SK-N-SH (cell line): ENCODE results near the gene CTBP2. TPM values are rescaled to one million over a fixed set of nuclear protein-coding genes. Genes with fewer than 3 reads are reported as not detected.

Source experiments
- CTCF ChIA-PET: fragments of 300-600, 350-600 bp; formaldehyde crosslinking; extraction: SDS; loops from one replicate; lab custom pipeline; 2021; lab: Yijun Ruan, JAX
- POLR2A ChIA-PET: fragments of 350-600 bp; sonication (Branson Sonifier 250); formaldehyde crosslinking; extraction: SDS; loops from one replicate; lab custom pipeline; 2020; ENCODE audit warnings: antibody characterized with exemption, inconsistent platforms; lab: Yijun Ruan, JAX
- DNase-seq: peaks from one replicate; pipeline ENCODE4 v3.0.0; 2012
- H2AFZ ChIP-seq: fragments of 200-600 bp; sonication (generic); 2 replicates; pipeline ENCODE4 v1.8.1; 2016; ENCODE audit warnings: antibody characterized with exemption, mild to moderate bottlenecking, low read depth
- H3F3A ChIP-seq: fragments of 200-600 bp; sonication (generic); replicated peaks from 2 replicates; pipeline ENCODE3; 2016; ENCODE audit warnings: antibody characterized with exemption, mild to moderate bottlenecking; ENCODE audit not compliant: insufficient read depth
- H3K27ac ChIP-seq, 2 experiments: fragments of 200-500 bp in 1 of 2; fragments of 200-600 bp in 1 of 2; sonication (Bioruptor generic) in 1 of 2; sonication (generic), shearing (Covaris generic) in 1 of 2; 2 replicates each; pipeline versions ENCODE4 v1.5.1 to v1.6.1; 2014 to 2016; ENCODE audit warnings: low read depth in 2 of 2, inconsistent platforms in 1 of 2, low read length in 1 of 2, mild to moderate bottlenecking in 1 of 2, mixed read lengths in 1 of 2
- H3K27me3 ChIP-seq: fragments of 200-600 bp; sonication (generic), shearing (Covaris generic); 2 replicates; pipeline ENCODE4 v1.6.1; 2016; ENCODE audit warnings: mixed run types; ENCODE audit not compliant: insufficient read depth
- H3K36me3 ChIP-seq, 2 experiments: fragments of 200-500 bp in 1 of 2; fragments of 200-600 bp in 1 of 2; sonication (Bioruptor generic) in 1 of 2; sonication (generic) in 1 of 2; replicated peaks in 1 of 2; 2 replicates each; pipeline versions ENCODE3 to v1.5.1; 2014 to 2016; ENCODE audit warnings: low read length in 1 of 2, mild to moderate bottlenecking in 1 of 2; ENCODE audit not compliant: insufficient read depth in 2 of 2, control insufficient read depth in 1 of 2
- H3K4me1 ChIP-seq, 2 experiments: fragments of 200-500 bp in 1 of 2; fragments of 200-600 bp in 1 of 2; sonication (Bioruptor generic) in 1 of 2; sonication (generic), shearing (Covaris generic) in 1 of 2; 2 replicates each; pipeline versions ENCODE4 v1.5.1 to v1.6.1; 2014 to 2016; ENCODE audit warnings: low read depth in 1 of 2, low read length in 1 of 2, mixed run types in 1 of 2; ENCODE audit not compliant: insufficient read depth in 2 of 2, control insufficient read depth in 1 of 2
- H3K4me2 ChIP-seq: fragments of 200-600 bp; sonication (generic), shearing (Covaris generic); 2 replicates; pipeline ENCODE4 v1.6.1; 2017; ENCODE audit warnings: mixed run types
- H3K4me3 ChIP-seq, 2 experiments: fragments of 200-500 bp in 1 of 2; fragments of 200-600 bp in 1 of 2; sonication (Bioruptor generic) in 1 of 2; sonication (generic), shearing (Covaris generic) in 1 of 2; 2 replicates each; pipeline versions ENCODE4 v1.5.1 to v1.8.1; 2014 to 2016; ENCODE audit warnings: low read depth in 2 of 2, inconsistent platforms in 1 of 2, low read length in 1 of 2, mild to moderate bottlenecking in 1 of 2, mixed read lengths in 1 of 2, moderate library complexity in 1 of 2
- H3K79me2 ChIP-seq: fragments of 200-600 bp; sonication (generic); 2 replicates; pipeline ENCODE4 v1.8.1; 2017; ENCODE audit warnings: mild to moderate bottlenecking; ENCODE audit not compliant: insufficient read depth
- H3K9ac ChIP-seq: fragments of 200-600 bp; sonication (generic); 2 replicates; pipeline ENCODE4 v1.6.1; 2017; ENCODE audit warnings: mixed run types
- H3K9me2 ChIP-seq: fragments of 200-600 bp; sonication (generic); 2 replicates; pipeline ENCODE4 v1.6.1; 2017; ENCODE audit warnings: mixed run types
- H3K9me3 ChIP-seq: fragments of 200-600 bp; sonication (generic); 2 replicates; pipeline ENCODE4 v1.6.1; 2017; ENCODE audit warnings: mixed run types, mild to moderate bottlenecking, moderate library complexity
- H4K20me1 ChIP-seq: fragments of 200-600 bp; sonication (generic); 2 replicates; pipeline ENCODE4 v1.6.1; 2017; ENCODE audit warnings: mild to moderate bottlenecking, mixed run types; ENCODE audit not compliant: insufficient read depth
- CHD2 ChIP-seq: fragments of 150-350 bp; IDR thresholded peaks from 2 replicates; pipeline ENCODE4 v1.6.1; 2018; ENCODE audit warnings: low read length; ENCODE audit not compliant: partially characterized antibody
- EZH2phosphoT487 ChIP-seq: fragments of 200-600 bp; sonication (generic); IDR thresholded peaks from 2 replicates; pipeline ENCODE4 v1.6.1; 2017; ENCODE audit warnings: low read depth, mixed run types, mild to moderate bottlenecking, antibody characterized with exemption, moderate library complexity, borderline replicate concordance
- FOSL2 ChIP-seq: IDR thresholded peaks from 2 replicates; pipeline ENCODE4 v1.4.0; 2012; ENCODE audit warnings: low read depth, mild to moderate bottlenecking, moderate library complexity, borderline replicate concordance
- FOXJ3 ChIP-seq: sonication (generic); formaldehyde crosslinking; IDR thresholded peaks from 2 replicates; pipeline ENCODE4 v1.5.1; 2020; ENCODE audit warnings: mild to moderate bottlenecking, missing genetic modification reagents
- FOXM1 ChIP-seq: IDR thresholded peaks from 2 replicates; pipeline ENCODE4 v1.4.0; 2012; ENCODE audit warnings: low read depth, mild to moderate bottlenecking
- GATA2 ChIP-seq: sonication (generic); formaldehyde crosslinking; IDR thresholded peaks from 2 replicates; pipeline ENCODE4 v1.5.0; 2020; ENCODE audit warnings: mild to moderate bottlenecking, missing genetic modification reagents
- JUND ChIP-seq: IDR thresholded peaks from 2 replicates; pipeline ENCODE4 v1.4.0; 2012
- NRF1 ChIP-seq: IDR thresholded peaks from 2 replicates; pipeline ENCODE4 v1.6.1; 2012; ENCODE audit warnings: low read depth, mild to moderate bottlenecking, low read length
- RAD21 ChIP-seq: IDR thresholded peaks from 2 replicates; pipeline ENCODE4 v1.6.1; 2012; ENCODE audit warnings: mild to moderate bottlenecking, low read length
- SIN3A ChIP-seq: IDR thresholded peaks from 2 replicates; pipeline ENCODE4 v1.6.1; 2012; ENCODE audit warnings: low read depth, mild to moderate bottlenecking, low read length, moderate library complexity, borderline replicate concordance
- SMC3 ChIP-seq: IDR thresholded peaks from 2 replicates; pipeline ENCODE4 v1.6.1; 2012; ENCODE audit warnings: low read depth, low read length, improper control_type of control experiment
- TEAD4 ChIP-seq: IDR thresholded peaks from 2 replicates; pipeline ENCODE4 v1.4.0; 2012; ENCODE audit warnings: mild to moderate bottlenecking, borderline replicate concordance; ENCODE audit not compliant: insufficient read depth
- WGBS: methylation state at CpG from one replicate; pipeline ENCODE4 v1.1.6; 2017; ENCODE audit warnings: low lambda C conversion rate; 5-methylcytosine and 5-hydroxymethylcytosine counted together
- polyA plus RNA-seq, 3 experiments: library from polyadenylated mRNA; depleted of rRNA; stranded (reverse); fragments of >200 nt; gene quantifications; 2 replicates each; pipeline ENCODE4 v1.2.3, GENCODE V29; 2012
- TF ChIP-seq, protein P1 (sequence below): IDR thresholded peaks from 2 replicates; pipeline ENCODE4 v1.4.0; 2012; ENCODE audit warnings: low read depth, borderline replicate concordance
- TF ChIP-seq, protein P2 (sequence below): IDR thresholded peaks from 2 replicates; pipeline ENCODE4; 2012

CTBP2 gene
- polyA plus RNA-seq, 1 of the 3 experiments (the other 2 are of a cell fraction) = 69.7 TPM

DNA sequence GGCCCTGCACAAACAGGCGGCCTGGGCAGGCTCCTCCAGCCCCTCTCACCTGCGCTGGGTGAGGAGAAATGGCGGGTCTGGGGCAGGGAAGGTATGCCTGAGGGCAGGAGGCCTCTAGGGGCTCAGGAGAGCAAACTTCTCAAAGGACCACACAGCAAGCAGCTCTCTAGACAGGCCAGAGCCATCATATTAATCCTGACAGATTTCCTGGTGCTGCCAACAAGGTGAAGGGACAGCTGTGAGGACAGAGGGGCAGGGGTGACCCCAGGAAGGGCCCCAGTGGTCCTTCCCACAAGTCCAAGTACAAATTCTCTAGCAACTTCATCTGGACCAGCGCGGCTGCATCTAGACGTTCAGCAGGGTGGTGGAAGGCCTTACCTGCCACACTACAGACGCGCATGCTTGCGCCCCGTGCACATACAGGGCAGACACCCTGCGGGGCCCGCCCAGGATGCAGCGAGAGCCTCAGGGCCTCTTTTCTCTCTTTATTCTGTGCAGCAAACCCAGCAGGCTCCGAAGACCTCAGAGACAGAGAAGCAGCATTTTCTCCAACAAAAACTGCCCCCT is 156.4 kb downstream of the CTBP2 start:
- Histone ChIP-seq H3K27me3 (no peaks in the 10 kb centered on the region), H3K9me3 (no peaks in the 10 kb centered on the region), H3K4me1 (peaks cover 0 to 95% of the 10 kb centered on the region in 2 experiments; a peak in 2 of 4 replicates), H3K9ac (no peak overlapping the region), H3K4me3 (no peak overlapping the region), H4K20me1 (peaks cover 57% of the 10 kb centered on the region), H3F3A (no peaks in the 10 kb centered on the region), H3K79me2 (peaks cover 33% of the 10 kb centered on the region), H2AFZ (no peak overlapping the region), H3K36me3 (peaks cover 0 to 51% of the 10 kb centered on the region in 2 experiments), H3K9me2 (no peaks in the 10 kb centered on the region), H3K27ac (peak overlapping the region in 1 of 2 experiments; percentile 50; a peak in 1 of 4 replicates), H3K4me2 (no peak overlapping the region)
- ChIA-PET POLR2A (no interaction called here), CTCF (interaction anchor here (1.2 to 4.3 kb wide), 2 partner anchors 44 to 57 kb away, joined by 5 to 15 read pairs; no protein-coding TSS in a partner anchor)
- 95% methylated on average over 11 of the region's 14 CpGs for WGBS
- TF ChIP-seq FOXM1 (no peak), FOXJ3 (CRISPR knock-in tag) (no peak), RAD21 (no peak), SIN3A (no peak), FOSL2 (no peak), SMC3 (no peak), JUND (no peak), CHD2 (no peak), GATA2 (CRISPR knock-in tag) (no peak), EZH2phosphoT487 (no peak), NRF1 (no peak), TEAD4 (no peak)
- TF ChIP-seq, protein P1, sequence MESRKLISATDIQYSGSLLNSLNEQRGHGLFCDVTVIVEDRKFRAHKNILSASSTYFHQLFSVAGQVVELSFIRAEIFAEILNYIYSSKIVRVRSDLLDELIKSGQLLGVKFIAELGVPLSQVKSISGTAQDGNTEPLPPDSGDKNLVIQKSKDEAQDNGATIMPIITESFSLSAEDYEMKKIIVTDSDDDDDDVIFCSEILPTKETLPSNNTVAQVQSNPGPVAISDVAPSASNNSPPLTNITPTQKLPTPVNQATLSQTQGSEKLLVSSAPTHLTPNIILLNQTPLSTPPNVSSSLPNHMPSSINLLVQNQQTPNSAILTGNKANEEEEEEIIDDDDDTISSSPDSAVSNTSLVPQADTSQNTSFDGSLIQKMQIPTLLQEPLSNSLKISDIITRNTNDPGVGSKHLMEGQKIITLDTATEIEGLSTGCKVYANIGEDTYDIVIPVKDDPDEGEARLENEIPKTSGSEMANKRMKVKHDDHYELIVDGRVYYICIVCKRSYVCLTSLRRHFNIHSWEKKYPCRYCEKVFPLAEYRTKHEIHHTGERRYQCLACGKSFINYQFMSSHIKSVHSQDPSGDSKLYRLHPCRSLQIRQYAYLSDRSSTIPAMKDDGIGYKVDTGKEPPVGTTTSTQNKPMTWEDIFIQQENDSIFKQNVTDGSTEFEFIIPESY = no peak
- TF ChIP-seq, protein P2, sequence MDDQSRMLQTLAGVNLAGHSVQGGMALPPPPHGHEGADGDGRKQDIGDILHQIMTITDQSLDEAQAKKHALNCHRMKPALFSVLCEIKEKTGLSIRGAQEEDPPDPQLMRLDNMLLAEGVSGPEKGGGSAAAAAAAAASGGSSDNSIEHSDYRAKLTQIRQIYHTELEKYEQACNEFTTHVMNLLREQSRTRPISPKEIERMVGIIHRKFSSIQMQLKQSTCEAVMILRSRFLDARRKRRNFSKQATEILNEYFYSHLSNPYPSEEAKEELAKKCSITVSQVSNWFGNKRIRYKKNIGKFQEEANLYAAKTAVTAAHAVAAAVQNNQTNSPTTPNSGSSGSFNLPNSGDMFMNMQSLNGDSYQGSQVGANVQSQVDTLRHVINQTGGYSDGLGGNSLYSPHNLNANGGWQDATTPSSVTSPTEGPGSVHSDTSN = no peak
- peak; percentile 31 for DNase-seq
